Measurements from ENCODE around the gene LY9.

DNA sequence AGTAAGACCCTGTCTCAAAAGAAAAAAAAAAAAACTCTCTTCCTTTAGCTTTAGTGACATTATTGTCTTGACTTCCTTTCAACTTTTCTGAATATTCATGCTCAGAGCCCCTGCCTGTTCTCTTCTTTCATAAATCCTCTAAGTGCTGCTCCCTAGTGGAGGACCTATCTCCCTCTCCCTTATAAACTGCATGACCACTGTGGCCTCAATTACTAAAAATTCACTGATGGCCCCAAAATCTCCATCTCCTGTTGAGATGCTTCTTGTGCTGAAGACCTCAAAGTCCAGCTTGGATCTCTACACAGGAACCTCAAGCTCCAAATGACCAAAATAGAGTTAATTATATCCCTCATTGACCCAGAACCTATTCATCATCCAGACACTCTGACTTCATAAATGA lies 81.2 kb downstream of the LY9 start:
- TF ChIP-seq, protein P1, sequence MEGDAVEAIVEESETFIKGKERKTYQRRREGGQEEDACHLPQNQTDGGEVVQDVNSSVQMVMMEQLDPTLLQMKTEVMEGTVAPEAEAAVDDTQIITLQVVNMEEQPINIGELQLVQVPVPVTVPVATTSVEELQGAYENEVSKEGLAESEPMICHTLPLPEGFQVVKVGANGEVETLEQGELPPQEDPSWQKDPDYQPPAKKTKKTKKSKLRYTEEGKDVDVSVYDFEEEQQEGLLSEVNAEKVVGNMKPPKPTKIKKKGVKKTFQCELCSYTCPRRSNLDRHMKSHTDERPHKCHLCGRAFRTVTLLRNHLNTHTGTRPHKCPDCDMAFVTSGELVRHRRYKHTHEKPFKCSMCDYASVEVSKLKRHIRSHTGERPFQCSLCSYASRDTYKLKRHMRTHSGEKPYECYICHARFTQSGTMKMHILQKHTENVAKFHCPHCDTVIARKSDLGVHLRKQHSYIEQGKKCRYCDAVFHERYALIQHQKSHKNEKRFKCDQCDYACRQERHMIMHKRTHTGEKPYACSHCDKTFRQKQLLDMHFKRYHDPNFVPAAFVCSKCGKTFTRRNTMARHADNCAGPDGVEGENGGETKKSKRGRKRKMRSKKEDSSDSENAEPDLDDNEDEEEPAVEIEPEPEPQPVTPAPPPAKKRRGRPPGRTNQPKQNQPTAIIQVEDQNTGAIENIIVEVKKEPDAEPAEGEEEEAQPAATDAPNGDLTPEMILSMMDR (IDR thresholded peaks at IDR 0.05), result no peak
- no peak for TF ChIP-seq POLR2A (IDR thresholded peaks at IDR 0.05; ENCODE audit: low read length)
- no peak for TF ChIP-seq SMC3 (IDR thresholded peaks at IDR 0.05)
- TF ChIP-seq, protein P2, sequence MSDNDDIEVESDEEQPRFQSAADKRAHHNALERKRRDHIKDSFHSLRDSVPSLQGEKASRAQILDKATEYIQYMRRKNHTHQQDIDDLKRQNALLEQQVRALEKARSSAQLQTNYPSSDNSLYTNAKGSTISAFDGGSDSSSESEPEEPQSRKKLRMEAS (IDR thresholded peaks at IDR 0.05), result no peak
- TF ChIP-seq CEBPB (IDR thresholded peaks at IDR 0.05), result no peak
- no peak for TF ChIP-seq RARB (CRISPR knock-in tag; IDR thresholded peaks at IDR 0.05)
- TF ChIP-seq KDM1A (IDR thresholded peaks at IDR 0.05; ENCODE audit: low read depth), result no peak
- no peak for TF ChIP-seq PHF8 (IDR thresholded peaks at IDR 0.05; ENCODE audit: borderline replicate concordance, low read depth)
- no peak for TF ChIP-seq HOXB5 (CRISPR knock-in tag; IDR thresholded peaks at IDR 0.05)
- TF ChIP-seq, protein P3, sequence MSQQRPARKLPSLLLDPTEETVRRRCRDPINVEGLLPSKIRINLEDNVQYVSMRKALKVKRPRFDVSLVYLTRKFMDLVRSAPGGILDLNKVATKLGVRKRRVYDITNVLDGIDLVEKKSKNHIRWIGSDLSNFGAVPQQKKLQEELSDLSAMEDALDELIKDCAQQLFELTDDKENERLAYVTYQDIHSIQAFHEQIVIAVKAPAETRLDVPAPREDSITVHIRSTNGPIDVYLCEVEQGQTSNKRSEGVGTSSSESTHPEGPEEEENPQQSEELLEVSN (IDR thresholded peaks at IDR 0.05; ENCODE audit: borderline replicate concordance, low read depth), result no peak
- TF ChIP-seq, protein P4, sequence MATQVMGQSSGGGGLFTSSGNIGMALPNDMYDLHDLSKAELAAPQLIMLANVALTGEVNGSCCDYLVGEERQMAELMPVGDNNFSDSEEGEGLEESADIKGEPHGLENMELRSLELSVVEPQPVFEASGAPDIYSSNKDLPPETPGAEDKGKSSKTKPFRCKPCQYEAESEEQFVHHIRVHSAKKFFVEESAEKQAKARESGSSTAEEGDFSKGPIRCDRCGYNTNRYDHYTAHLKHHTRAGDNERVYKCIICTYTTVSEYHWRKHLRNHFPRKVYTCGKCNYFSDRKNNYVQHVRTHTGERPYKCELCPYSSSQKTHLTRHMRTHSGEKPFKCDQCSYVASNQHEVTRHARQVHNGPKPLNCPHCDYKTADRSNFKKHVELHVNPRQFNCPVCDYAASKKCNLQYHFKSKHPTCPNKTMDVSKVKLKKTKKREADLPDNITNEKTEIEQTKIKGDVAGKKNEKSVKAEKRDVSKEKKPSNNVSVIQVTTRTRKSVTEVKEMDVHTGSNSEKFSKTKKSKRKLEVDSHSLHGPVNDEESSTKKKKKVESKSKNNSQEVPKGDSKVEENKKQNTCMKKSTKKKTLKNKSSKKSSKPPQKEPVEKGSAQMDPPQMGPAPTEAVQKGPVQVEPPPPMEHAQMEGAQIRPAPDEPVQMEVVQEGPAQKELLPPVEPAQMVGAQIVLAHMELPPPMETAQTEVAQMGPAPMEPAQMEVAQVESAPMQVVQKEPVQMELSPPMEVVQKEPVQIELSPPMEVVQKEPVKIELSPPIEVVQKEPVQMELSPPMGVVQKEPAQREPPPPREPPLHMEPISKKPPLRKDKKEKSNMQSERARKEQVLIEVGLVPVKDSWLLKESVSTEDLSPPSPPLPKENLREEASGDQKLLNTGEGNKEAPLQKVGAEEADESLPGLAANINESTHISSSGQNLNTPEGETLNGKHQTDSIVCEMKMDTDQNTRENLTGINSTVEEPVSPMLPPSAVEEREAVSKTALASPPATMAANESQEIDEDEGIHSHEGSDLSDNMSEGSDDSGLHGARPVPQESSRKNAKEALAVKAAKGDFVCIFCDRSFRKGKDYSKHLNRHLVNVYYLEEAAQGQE (IDR thresholded peaks at IDR 0.05), result no peak
